GM18867 (cell line): Measurements from ENCODE around the gene PCK1.

Experiments
- ATAC-seq: cut with Tn5 transposase; IDR thresholded peaks from one replicate; pipeline ENCODE4 v1.9.1; 2021; ENCODE audit warnings: mild to moderate bottlenecking, moderate library complexity; ENCODE audit not compliant: unreplicated experiment

Gene PCK1

GRCh38 chr20:57587278-57587988 lies 26.5 kb downstream of the PCK1 start:
- ATAC-seq: no peak

DNA sequence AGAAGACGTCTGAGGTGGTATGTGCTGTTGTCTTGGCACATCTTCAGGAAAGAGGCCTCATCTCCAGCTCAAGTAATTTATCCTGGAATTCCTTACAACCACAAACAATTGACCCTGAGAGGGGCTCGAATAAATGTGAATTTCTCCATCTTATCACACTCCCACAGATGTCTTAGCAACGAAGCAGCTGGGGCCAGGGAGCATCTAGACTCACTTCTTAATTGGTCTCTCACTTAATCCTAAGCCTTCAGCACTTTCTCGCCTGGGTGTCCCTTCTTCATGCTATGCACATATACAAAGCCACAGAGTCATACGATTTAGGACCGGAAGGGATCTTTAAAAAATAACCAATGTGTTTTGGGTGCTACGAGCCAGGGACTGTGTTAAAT lies 27.1 kb downstream of the PCK1 start:
- ATAC-seq: no peak

GRCh38 chr20:57588596-57588995 lies 27.7 kb downstream of the PCK1 start:
- ATAC-seq: no peak

DNA sequence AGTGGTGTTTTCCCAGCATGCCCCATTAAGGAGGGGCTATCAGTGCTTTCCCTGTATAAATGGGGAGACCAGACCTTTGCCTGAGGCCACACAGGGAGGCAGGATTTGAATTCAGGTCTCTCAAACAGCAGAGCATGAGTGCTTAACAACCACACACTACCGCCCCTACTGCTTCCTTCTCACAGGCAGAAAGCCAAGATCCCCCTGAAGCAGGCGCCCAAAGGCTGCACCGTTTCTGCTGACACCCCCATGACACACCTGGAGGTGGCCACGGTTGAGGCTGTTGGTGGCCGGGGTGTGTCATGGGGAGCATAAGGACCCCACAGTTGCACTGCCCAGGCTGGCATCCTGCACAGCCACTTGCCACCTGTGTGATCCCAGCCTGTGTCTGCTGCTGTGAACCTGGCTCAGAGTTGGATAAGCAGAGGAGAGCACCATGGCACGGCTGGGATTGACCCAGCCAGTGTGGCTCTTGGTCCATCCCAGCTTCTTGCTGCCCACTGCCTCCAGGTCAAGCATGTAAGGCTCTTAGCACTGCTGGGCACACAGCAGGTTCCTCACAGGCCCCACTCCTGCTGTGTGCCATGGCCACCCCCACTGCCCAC lies 28.3 kb downstream of the PCK1 start:
- no peak for ATAC-seq

- ATAC-seq: no peak
Observed at GRCh38 chr20:57589728-57590484, 29.0 kb downstream of the PCK1 start.

- no peak for ATAC-seq
Observed at GRCh38 chr20:57590485-57591288, 29.8 kb downstream of the PCK1 start.

DNA sequence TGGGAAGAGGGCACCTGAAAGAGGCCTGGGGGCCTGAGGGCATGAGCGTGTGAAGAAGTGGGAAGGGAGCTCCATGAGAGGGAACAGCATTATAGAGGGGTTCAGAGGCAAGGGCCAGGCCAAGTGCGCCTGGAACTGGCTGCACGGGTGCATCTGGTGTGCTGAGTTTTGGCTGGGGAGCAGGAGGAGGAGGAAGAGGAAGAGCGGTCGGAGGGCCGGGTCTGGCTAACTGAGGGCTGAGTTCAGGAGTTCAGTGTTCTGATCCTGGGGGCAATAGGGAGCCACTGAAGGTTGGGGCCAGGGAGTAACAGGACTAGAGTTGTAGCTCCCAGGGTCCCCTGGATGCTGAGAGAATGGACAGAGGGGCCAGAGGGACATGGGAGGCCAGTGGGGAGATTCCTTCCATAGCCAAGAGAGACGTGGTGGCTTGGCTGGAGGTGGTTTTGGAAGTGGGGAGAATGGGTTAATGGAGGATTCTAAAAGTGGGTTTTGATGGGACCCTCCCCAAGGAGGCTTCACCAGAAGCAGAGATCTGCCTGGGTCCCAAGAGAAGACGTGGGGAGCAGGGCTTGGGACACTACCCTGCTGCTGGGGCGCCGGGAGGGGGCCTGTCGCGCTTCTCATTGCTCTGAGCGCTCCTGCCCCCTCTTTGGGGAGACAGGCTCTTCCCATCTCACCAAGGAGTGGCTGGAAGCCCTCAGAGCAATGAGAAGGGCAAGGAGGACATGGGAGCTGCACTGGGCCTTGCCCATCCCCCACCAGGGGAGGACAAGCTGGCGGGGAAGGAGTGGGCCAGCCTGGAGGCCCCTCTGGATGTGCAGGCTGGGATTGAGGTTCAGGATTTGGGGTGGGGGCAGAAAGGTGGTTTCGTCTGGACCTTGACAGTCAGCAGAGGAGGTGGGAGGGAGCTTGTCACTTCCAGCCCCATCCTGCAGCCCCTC lies 30.6 kb downstream of the PCK1 start:
- no peak for ATAC-seq

GRCh38 chr20:57592263-57593092 lies 31.6 kb downstream of the PCK1 start:
- no peak for ATAC-seq

DNA sequence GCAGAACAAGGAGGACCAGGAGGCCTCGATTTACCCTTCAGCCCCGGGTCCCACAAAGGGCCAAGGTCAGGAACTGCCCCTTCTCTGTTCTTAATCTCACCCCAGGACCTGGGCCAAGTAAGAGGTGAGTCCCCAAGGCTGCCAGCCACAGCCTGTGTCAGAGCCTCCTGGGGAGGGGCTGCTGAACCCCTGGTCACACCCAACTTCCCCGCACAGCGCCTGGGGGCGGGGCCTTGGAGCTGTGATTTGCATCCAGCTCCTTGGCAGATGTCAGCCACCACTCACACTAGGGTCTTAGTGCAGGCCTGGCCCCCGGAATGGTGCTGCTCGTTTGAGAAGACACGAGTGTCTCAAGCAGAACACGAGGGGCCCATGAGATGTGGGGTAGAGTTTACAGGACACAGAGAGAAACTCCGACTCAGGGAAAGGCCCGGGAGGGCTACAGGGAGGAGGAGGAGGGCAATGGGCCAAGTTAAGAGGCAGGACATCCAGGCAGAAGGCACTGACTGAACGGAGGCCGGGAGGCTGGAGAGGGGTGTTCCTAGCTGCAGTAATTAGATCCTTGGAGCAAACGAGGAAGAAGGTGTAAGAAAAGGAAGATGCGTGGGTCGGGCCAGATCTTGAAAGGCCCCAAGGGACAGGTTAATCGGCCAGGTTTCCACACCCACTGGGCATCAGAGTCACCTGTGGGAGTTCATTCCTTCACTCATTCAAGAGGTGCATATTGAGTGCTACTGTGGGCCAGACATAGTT lies 32.4 kb downstream of the PCK1 start:
- ATAC-seq: no peak

GRCh38 chr20:57594092-57594951 lies 33.4 kb downstream of the PCK1 start:
- no peak for ATAC-seq

GRCh38 chr20:57595041-57596030 lies 34.4 kb downstream of the PCK1 start:
- ATAC-seq: no peak

DNA sequence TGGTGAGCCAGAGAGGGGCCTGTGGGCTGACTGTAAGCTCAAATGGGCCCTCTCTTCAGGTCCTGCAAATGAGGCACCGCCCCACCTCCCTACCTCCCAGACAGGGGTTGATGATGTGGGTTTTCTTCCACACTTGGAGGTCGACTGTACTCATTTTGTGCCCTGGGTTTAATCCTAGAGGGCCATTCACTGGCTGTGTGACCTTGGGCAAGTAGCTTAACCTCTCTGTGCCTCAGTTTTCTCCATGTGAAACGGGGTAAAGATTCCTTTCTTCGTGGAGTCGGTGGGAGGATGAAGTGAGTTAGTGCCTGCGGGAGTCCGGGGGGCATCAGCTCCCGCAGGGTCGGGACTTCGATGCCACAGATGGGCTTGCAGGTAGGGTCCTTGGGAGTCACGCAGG lies 35.4 kb downstream of the PCK1 start:
- no peak for ATAC-seq

- ATAC-seq: peak; percentile 48
Observed at GRCh38 chr20:57596998-57597939, 36.4 kb downstream of the PCK1 start.

DNA sequence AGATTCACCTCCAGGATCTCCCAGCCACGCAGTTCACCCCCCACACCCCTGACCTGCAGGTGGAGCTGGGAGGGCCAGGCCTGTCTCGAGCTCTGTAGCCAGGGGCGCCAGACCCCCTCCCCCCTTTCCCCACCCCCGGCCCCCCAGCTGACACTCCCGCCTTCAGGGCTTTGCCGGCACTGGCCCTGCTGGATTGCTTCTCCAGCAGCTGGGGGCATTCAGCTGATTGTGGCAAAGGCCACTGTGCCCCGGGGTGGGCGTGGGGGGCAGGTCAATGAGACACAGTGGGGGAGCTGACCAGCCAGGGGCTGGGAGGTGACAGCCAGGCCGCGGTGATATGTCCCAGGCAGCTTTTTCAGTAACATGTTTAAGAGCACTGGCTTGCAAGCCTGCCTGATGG lies 37.1 kb downstream of the PCK1 start:
- ATAC-seq: no peak

DNA sequence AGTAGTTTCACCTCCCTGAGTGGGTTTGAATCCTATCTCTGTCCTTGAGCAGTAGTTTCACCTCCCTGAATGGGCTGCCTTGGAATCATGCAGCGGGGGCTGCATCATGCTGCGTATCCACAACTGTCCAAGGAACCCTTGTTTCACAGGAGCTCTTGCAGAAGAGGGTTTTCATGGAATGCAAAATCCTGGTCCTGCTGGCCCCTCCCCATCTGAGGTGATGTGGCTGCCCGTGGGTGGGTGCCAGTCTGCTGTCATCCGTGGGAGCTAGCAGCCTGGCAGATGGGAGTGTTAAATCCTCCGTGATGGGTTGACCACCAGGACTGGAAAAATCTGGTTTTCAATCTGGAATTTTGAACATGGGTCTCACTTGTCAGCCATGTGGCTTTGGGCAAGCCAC lies 37.6 kb downstream of the PCK1 start:
- ATAC-seq: no peak
